ENCODE data around the gene FGF8.

- TF ChIP-seq CTCF (conservative IDR thresholded peaks at IDR 0.05 in 1 of 2, IDR thresholded peaks at IDR 0.05 in 1 of 2; ENCODE audit: low read depth in 1 of 2, low read length in 2 of 2) (no peak), EZH2 (IDR thresholded peaks at IDR 0.05; ENCODE audit: low read length, missing control alignments) (no peak)
Observed at GRCh38 chr10:101752241-101752640, 23.7 kb downstream of the FGF8 start.

Measured in fibroblast of lung (primary cell).